ENCODE results near the gene ARL2BP.

The ARL2BP gene

GRCh38 chr16:57278494-57278893 lies 33.4 kb downstream of the ARL2BP start:
- DNase-seq (ENCODE audit: low spot score), result no peak
- in situ Hi-C loops (cut with MboI; ENCODE audit: low pct_unique_long_range_greater_than_20kb, low sequenced_read_pairs, unreplicated experiment), result loop anchor here (25.0 kb wide), 1 partner anchor 191 kb away; the partner anchor contains the start of gene CPNE2
- no peak for TF ChIP-seq CTCF (IDR thresholded peaks at IDR 0.05; ENCODE audit: extremely low read depth, insufficient read depth, missing control alignments)

DNA sequence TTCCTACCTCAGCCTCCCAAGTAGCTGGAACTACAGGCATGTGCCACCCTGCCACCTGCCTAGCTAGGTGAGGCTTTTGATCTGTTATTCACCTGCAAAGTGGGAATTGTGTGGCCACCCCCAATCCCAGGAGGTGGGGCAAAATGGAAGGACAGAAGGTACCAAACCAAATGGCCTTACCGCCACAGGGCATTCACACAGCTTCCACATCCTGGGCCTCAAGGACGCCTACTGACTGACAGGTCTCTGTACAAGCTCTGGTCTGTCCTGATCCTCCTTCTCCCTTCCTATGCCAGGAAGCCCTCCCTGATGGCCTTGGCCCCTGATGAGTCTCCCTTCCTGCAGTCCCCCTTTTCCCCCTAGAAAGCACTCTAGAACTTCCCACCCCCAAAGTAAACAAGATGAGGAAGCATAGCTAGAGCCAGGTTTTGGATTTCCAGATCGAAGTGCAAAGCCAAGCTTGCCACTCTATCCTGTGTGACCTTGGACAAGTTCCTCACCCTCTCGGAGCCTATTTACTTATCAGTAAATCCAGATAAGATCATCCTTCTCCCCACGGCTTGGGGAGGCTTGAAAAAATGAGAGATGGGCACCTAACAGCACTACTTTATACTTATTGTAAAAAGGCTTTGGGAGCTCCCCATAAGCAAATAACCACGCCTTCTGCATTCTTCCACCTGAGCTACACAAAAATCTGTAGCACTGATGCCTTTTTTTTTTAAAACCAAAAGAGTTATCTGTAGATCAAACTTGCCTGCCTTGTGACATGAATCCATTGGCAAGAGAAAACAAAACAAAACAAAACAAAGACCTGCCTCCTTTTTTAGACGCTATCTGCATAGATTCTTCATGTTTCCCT lies 35.0 kb downstream of the ARL2BP start:
- TF ChIP-seq CTCF (IDR thresholded peaks at IDR 0.05; ENCODE audit: extremely low read depth, insufficient read depth, missing control alignments), result no peak

DNA sequence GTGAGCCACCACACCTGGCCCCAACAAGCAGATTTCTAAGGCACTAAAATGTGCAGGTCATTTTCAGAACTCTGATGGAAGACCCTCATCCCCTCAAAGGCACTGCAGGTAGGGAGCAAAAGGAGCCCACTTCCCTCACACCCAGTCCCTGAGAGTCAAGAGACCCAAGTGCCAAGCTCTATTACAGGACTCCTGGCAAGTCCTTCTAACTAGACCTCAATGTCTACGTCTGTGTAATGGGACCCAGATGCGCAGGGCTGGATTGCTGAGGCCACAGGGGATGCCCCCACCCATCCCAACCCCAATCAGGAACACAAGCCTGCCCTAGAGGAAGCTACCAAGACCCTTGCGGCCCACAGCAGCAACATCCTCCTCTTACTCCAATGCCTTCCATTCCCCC lies 36.7 kb downstream of the ARL2BP start:
- no peak for TF ChIP-seq CTCF (IDR thresholded peaks at IDR 0.05; ENCODE audit: extremely low read depth, insufficient read depth, missing control alignments)
- in situ Hi-C loops (cut with MboI; ENCODE audit: low pct_unique_long_range_greater_than_20kb, low sequenced_read_pairs, unreplicated experiment), result loop anchor here (25.0 kb wide), 1 partner anchor 194 kb away; the partner anchor contains the start of gene CPNE2
- no peak for DNase-seq (ENCODE audit: low spot score)

More for the DNA sequence above, 35.0 kb downstream of the ARL2BP start:
- in situ Hi-C loops (cut with MboI; ENCODE audit: low pct_unique_long_range_greater_than_20kb, low sequenced_read_pairs, unreplicated experiment), result loop anchor here (25.0 kb wide), 1 partner anchor 193 kb away; the partner anchor contains the start of gene CPNE2
- DNase-seq (ENCODE audit: low spot score), result no peak

DNA sequence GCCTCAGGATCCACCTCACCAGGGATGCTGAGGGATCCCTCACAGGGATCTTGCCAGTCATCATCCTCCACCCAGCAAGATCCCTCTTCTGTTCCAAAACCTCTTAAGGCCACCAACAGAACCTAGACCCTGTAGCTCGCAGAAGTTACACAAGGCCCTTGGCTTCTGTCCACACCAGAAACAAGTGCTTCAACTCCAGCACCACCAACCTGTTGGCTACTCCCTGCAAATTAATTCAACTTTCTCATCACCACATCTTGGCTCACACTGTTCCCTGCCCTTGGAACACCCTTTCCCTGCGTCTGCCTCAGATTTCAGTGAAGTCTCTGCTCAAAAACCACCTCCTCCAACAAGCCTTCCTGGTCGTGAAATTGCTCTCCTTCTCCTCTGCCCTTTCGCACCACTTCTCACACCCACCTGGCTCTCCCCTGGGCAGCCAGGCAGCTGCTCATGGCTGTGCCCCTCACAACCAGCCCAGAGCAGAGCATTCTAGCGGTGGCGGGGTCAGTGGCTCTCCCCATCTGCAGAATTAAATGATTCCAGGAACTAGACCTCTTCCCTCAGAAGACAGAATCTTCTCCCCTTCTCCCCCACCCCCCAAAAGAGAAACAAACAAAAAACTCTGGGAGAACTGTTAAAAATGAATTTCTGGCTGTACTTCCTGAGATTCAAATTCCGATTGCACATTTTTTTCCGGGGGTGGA lies 37.6 kb downstream of the ARL2BP start:
- in situ Hi-C loops (cut with MboI; ENCODE audit: low pct_unique_long_range_greater_than_20kb, low sequenced_read_pairs, unreplicated experiment), result loop anchor here (25.0 kb wide), 1 partner anchor 195 kb away; the partner anchor contains the start of gene CPNE2
- TF ChIP-seq CTCF (IDR thresholded peaks at IDR 0.05; ENCODE audit: extremely low read depth, insufficient read depth, missing control alignments), result no peak
- no peak for DNase-seq (ENCODE audit: low spot score)

DNA sequence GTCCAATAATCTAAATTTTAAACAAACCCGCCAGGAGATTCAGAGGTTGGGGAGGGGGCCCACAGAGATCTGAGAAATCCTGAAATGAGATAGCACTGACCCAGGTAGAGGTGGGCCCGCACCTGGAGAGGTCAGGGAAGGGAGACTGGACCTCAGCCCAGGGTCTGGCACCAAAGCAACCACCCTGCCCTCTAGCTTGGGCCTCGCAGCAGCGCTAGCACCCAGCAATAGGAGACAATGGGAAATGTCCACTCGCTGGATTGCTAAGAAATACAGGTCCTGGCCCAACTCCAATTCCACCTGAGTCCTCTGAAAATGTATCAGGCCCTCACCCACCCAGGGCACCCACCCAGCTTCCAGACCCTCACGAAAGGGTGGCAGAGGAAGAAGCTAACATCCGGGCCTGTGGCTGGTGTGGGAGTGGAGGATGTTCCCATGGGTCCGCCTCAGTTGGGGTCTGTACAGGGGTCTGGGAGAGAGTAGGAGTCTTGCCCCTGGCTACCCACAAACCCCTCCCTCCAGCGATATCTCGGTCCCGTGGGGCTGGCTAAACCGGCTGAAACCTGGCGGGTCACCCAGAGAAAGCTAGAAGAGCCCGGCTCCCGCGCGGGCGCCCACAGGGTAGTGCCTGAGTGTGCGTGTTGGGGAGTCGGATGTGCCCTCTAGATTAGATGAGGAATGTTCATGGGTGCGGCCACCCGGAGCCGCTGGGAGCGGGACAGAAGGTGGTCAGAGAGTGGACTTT lies 38.3 kb downstream of the ARL2BP start:
- TF ChIP-seq CTCF (IDR thresholded peaks at IDR 0.05; ENCODE audit: extremely low read depth, insufficient read depth, missing control alignments), result no peak
- in situ Hi-C loops (cut with MboI; ENCODE audit: low pct_unique_long_range_greater_than_20kb, low sequenced_read_pairs, unreplicated experiment), result loop anchor here (25.0 kb wide), 1 partner anchor 196 kb away; the partner anchor contains the start of gene CPNE2
- DNase-seq (ENCODE audit: low spot score), result no peak

- no peak for DNase-seq (ENCODE audit: low spot score)
- no peak for TF ChIP-seq CTCF (IDR thresholded peaks at IDR 0.05; ENCODE audit: extremely low read depth, insufficient read depth, missing control alignments)
- in situ Hi-C loops (cut with MboI; ENCODE audit: low pct_unique_long_range_greater_than_20kb, low sequenced_read_pairs, unreplicated experiment), result loop anchor here (25.0 kb wide), 1 partner anchor 197 kb away; the partner anchor contains the start of gene CPNE2
Measured at GRCh38 chr16:57283959-57284208, 38.8 kb downstream of the ARL2BP start.
